ENCODE data around the gene LCNL1. TPM values are rescaled to one million over a fixed set of nuclear protein-coding genes. Genes with fewer than 3 reads are reported as not detected.

LCNL1 gene
- total RNA-seq, 2 experiments from 2014 or later, result 0.10 TPM; not detected in 1

GRCh38 chr9:136980669-136981478 lies 1.9 kb upstream of the LCNL1 start:
- ChIA-PET POLR2A (no interaction called here), CTCF (interaction anchor here (1.0 kb wide), 1 partner anchor 55 kb away, joined by 3 read pairs; no protein-coding TSS in a partner anchor)

DNA sequence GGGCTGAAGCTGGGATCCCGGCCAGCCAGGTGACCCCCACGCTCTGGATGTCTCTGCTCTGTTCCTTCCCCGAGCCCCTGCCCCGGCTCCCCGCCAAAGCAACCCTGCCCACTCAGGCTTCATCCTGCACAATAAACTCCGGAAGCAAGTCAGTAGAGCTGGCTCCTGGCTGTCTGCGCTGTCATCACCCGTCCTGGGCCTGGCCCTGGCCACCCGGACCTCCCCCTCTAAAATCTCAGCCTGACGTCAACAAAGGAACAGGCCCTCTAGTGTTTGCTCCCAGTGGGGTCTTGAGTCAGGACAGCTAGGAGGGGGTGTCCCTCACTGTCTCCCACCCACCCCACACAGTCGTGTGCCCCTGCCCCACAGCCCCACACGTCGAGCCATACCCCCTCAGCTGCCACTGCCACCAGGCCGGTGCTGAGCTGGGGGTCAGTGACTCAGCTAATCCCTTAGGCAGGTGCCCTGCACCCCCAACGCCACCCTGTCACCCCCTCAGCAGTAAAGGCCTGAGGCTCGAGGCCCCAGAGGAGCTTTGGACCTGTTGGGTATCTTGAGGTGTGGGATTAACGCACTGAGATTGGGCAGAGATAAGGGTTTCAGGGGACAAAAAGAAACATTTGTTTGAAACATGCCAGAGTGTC lies 1.1 kb upstream of the LCNL1 start:
- CTCF ChIA-PET, result interaction anchor here (1.0 to 1.1 kb wide), 2 partner anchors 10 to 54 kb away, joined by 3 to 5 read pairs; partner anchors contain the start of gene PAXX

DNA sequence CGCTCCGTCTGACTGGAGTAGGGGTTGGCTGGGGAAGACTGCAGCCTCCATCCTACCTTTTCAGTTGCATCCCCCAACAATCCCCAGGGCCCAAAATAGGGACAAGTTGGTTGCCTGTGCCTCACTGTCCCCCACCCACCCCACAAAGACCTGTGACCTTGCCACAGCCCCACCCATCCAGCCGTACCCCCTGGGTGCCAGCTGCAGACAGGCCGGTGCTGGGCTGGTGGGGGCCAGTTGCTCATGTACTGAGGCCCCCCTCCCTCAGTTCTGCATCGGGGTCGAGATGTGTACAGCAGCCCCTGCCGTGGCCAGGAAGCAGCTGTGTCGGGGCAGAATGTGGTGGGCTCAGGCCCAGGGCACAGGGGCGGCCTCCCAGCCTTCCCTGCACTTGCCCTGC lies 374 bp downstream of the LCNL1 start:
- ChIA-PET POLR2A (no interaction called here), CTCF (no interaction called here)

More for the DNA sequence above, 1.1 kb upstream of the LCNL1 start:
- POLR2A ChIA-PET, result no interaction called here

DNA sequence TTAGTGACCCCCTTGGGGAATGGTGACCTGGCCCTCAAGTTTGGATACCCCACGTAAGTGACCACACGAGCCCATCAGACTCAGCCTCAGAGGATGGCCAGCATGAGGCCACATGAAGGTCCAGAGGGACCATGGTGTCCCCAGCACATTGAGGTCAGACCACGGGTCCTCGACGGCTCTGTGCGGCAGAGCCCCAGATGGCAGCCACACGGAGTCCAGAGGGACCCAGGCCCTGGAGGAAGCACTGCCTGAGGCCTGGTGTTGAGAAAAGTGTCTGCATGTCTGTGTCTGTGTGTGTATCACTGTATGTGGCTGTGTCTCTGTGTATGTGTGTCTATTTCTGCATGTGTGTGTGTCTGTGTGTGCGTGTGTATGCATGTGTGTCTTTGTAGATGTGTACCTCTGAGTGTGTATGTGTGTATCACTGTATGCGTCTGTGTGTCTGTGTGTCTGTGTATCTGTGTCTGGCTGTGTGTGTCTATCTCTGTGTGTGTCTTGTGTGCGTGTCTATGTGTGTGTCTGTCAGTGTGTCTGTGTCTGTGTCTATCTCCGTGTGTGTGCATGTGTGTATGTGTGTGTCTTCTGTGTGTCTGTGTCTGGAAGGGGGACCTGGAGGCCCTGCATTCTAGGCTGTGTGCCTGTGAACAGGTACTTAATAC lies 992 bp downstream of the LCNL1 start:
- ChIA-PET CTCF (no interaction called here), POLR2A (no interaction called here)

GRCh38 chr9:136984464-136985026 lies 1.8 kb downstream of the LCNL1 start:
- CTCF ChIA-PET, result interaction anchor here (0.9 to 1.5 kb wide), 3 partner anchors 9 to 45 kb away, joined by 3 to 5 read pairs (median 3); no protein-coding TSS in a partner anchor
- POLR2A ChIA-PET, result no interaction called here

GRCh38 chr9:136985027-136985602 lies 2.3 kb downstream of the LCNL1 start:
- POLR2A ChIA-PET, result no interaction called here
- CTCF ChIA-PET, result interaction anchor here (0.9 to 1.5 kb wide), 3 partner anchors 10 to 44 kb away, joined by 3 to 5 read pairs (median 3); no protein-coding TSS in a partner anchor

GRCh38 chr9:136985853-136986252 lies 3.1 kb downstream of the LCNL1 start:
- CTCF ChIA-PET, result interaction anchor here (1.4 kb wide), 1 partner anchor 11 kb away, joined by 3 read pairs; no protein-coding TSS in a partner anchor
- POLR2A ChIA-PET, result no interaction called here

DNA sequence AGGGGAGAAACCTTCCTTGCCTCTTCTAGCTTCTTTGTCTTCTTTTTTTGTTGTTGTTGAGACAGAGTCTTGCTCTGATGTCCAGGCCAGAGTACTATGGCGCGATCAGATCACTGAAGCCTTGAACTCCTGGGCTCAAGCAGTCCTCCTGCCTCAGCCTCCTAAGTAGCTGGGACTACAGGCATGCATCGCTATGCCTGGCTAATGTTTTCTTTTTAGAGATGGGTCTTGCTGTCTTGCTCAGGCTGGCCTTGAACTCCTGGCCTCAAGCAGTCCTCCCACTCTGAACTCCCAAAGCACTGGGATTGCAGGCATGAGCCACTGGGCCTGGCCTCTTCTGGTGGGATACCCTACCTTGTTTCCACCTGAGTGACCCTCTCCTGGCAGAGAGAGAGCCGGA lies 6.1 kb downstream of the LCNL1 start:
- ChIA-PET POLR2A (interaction anchor here (0.6 kb wide), 1 partner anchor 12 kb away, joined by 4 read pairs; no protein-coding TSS in a partner anchor), CTCF (interaction anchor here (0.6 to 1.4 kb wide), 3 partner anchors 41 to 1140 kb away, joined by 3 to 4 read pairs (median 3); partner anchors contain the start of gene C8G)

GRCh38 chr9:136990242-136990911 lies 7.6 kb downstream of the LCNL1 start:
- POLR2A ChIA-PET, result interaction anchor here (1.5 kb wide), 1 partner anchor 262 kb away, joined by 3 read pairs; no protein-coding TSS in a partner anchor
- CTCF ChIA-PET, result interaction anchor here (1.6 to 4.4 kb wide), 3 partner anchors 16 to 45 kb away, joined by 6 to 26 read pairs (median 18); partner anchors contain the start of gene ABCA2

GRCh38 chr9:136991993-136992818 lies 9.4 kb downstream of the LCNL1 start, which contains the start of gene PAXX:
TSS of gene PAXX (plus strand) at chr9:136992422. CDS start at chr9:136992444, 22 bp downstream.
- ChIA-PET CTCF (interaction anchor here (1.0 to 4.4 kb wide), 10 partner anchors 10 to 204 kb away, joined by 3 to 26 read pairs (median 6); partner anchors contain the start of genes ABCA2, AJM1, C8G and LCNL1), POLR2A (interaction anchor here (0.5 to 1.8 kb wide), 13 partner anchors 10 to 264 kb away, joined by 3 to 13 read pairs (median 4); no protein-coding TSS in a partner anchor)

GRCh38 chr9:136992819-136993369 lies 10.1 kb downstream of the LCNL1 start:
- ChIA-PET POLR2A (interaction anchor here (0.5 to 1.8 kb wide), 8 partner anchors 9 to 243 kb away, joined by 3 to 9 read pairs (median 4); no protein-coding TSS in a partner anchor), CTCF (interaction anchor here (0.9 to 4.4 kb wide), 9 partner anchors 18 to 151 kb away, joined by 3 to 26 read pairs (median 6); partner anchors contain the start of genes ABCA2, AJM1 and C8G)

DNA sequence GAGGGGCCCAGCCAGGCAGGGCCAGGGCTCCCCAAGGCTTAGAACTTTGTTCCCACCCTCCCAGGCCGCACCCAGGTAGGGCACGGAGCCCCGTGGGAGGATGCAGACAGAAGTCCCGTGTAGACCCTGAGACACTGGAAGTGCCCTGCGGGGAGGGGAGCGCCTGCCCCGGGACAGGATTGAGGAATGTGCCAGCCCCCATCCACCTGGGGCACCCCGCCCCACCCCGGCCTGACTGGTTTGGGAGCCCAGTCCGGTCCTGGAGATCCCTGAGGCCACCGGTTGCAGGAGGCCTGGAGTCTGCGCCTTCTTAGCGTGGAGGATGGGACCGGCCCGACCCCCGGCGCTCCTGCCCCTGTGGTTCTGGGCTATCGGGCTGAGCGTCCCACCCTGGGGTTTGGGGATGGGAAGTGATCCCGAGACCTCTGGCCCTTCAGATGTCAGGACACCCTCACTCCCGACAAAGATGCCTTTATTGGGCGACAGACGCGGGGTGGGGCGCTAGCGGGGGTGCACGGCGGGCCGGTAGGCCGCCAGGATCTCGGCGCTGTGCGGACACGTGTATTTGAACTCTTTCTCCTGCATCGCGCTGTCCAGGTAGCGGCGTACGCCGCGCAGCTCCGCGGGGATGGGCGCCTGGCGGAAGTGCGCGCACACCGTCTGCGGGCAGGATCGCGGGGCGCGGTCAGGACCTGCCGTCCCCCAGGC lies 11.5 kb downstream of the LCNL1 start:
- POLR2A ChIA-PET, result interaction anchor here (0.6 kb wide), 1 partner anchor 39 kb away, joined by 4 read pairs; no protein-coding TSS in a partner anchor
- CTCF ChIA-PET, result interaction anchor here (1.1 to 4.4 kb wide), 4 partner anchors 35 to 152 kb away, joined by 3 to 26 read pairs (median 6); partner anchors contain the start of genes ABCA2, AJM1 and C8G

DNA sequence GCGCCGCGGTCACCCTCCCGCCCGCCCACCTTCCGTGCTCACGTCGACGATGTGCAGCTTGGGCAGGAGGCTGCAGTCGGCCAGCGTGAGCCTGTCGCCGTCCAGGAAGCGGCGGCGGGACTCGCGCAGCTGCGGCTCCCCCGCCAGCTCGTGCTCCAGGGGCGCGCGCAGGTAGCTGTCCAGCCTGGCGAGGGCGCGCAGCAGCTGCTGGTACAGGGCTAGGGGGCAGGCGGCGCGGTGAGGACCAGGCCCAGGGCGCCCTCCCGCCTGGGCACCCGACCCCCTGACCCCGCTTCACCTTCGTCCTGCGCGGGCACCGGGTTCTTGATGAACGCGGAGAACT lies 12.1 kb downstream of the LCNL1 start:
- CTCF ChIA-PET, result interaction anchor here (1.2 to 4.4 kb wide), 3 partner anchors 34 to 151 kb away, joined by 3 to 26 read pairs (median 9); partner anchors contain the start of gene ABCA2
- POLR2A ChIA-PET, result interaction anchor here (0.6 kb wide), 2 partner anchors 73 to 197 kb away, joined by 3 to 6 read pairs; no protein-coding TSS in a partner anchor

- ChIA-PET CTCF (interaction anchor here (1.1 to 2.3 kb wide), 5 partner anchors 20 to 151 kb away, joined by 3 to 13 read pairs (median 9); partner anchors contain the start of gene ABCA2), POLR2A (interaction anchor here (0.6 to 1.5 kb wide), 3 partner anchors 47 to 198 kb away, joined by 3 to 6 read pairs (median 4); no protein-coding TSS in a partner anchor)
Measured at GRCh38 chr9:136995362-136995761, 12.6 kb downstream of the LCNL1 start.

- CTCF ChIA-PET, result interaction anchor here (1.0 to 2.3 kb wide), 7 partner anchors 20 to 208 kb away, joined by 3 to 13 read pairs (median 3); partner anchors contain the start of gene ABCA2
- POLR2A ChIA-PET, result interaction anchor here (0.6 to 1.5 kb wide), 2 partner anchors 48 to 198 kb away, joined by 4 to 6 read pairs; no protein-coding TSS in a partner anchor
Measured at GRCh38 chr9:136995772-136996311, 13.0 kb downstream of the LCNL1 start.

Data from activated CD8-positive, alpha-beta memory T cell treated with anti-CD3 and anti-CD28 coated beads for 36 hours (primary cell).